Measurements from ENCODE around the gene CD163.
"Not testable (repeated sequence)": the region's sequence is repeated elsewhere in the genome, so short reads cannot be mapped to it uniquely, and the experiment has no call there.

CD163 gene

DNA sequence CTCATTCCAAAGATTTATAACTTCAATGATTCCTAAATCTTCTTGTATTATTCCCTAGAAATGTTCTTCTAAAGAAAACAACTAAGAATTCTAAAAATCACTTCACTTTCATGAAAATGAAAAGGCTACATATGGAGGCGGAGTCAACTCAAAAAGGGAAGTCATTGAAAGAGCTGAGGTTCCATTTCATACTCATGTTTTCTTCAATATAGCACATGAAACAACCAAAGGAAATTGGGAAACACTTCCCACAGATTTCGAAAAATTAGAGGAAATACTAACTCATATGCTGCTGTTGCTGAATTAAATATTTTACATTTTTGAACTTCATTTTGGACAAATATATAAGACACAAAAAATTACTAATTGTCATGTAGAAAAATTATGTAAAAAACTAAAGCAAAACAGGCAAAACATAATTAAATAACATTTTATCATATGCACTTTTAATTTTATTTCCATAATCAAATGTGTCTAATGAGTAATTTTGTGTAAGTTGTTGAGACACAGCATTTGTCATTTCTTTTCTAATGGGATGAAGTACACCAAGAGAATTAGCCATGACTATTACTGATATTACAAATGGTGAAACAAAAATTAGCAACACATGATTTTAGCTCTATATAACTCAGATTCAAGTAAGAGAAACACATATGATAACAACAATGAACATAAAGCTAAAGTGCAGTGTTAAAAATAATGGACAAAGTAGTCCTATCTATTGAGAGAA lies at the start of gene CD163:
Gene CD163 (minus strand): TSS at position 92 of the 730 bp plus-strand sequence. CDS start 87 bp downstream, at position 5.
- no peak for DNase-seq (ENCODE audit: low read depth)

DNA sequence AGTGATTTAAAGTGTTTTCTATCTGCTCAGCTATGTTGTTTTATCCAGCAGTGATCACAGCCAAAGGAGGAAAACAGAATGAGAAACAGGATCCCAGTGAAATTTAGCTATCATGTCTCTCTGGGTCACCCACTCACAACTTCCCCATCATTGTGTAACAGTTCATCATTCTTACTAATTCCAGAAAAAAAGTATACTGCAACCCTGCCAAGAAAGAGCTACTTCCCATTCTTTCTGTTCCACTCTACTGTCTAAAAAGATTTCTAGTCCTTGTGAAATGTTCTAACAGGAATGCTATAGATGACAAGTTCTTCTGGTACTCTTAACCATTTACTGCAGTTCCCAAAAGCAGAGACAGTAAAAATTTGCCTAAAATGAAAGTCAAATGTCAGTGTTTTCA lies 39.2 kb upstream of the CD163 start:
- DNase-seq (ENCODE audit: low read depth) = no peak

DNA sequence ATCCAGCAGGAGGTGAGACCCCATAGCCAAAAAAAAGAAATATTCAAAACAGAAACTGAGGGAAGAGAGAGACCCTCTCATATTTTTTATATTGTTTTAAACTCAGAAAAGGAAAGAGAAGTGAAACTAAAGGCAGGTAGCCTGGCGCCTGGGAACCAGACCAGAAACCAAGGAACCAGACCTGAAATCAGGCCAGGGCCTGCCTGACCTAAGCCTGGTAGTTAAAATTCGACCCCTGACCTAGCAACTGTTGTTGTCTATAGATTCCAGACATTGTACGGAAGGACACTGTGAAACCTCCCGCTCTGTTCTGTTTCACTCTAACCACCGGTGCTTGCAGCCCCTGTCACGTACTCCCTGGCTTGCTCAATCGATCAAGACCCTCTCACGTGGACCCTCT lies 38.5 kb upstream of the CD163 start:
- no peak for DNase-seq (ENCODE audit: low read depth)

DNA sequence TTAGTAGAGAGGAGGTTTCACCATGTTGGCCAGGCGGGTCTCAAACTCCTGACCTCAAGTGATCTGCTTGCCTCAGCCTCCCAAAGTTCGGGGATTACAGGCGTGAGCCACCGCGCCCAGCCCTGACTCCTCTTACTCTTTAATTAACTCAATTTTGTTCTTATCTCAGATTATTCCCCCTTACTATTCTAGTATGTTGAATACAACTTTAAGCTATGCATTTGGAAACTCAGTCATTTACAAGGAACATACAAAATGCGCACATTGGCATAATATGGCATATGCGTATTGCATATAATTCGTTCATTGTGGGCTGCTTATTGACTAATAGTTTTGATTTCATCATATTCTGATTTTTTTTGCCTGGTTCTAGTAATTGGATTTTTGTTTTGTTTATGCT lies 10.8 kb upstream of the CD163 start:
- no peak for DNase-seq (ENCODE audit: low read depth)

GRCh38 chr12:7512553-7512952 lies 9.0 kb upstream of the CD163 start:
- DNase-seq (ENCODE audit: low read depth) = no peak

DNA sequence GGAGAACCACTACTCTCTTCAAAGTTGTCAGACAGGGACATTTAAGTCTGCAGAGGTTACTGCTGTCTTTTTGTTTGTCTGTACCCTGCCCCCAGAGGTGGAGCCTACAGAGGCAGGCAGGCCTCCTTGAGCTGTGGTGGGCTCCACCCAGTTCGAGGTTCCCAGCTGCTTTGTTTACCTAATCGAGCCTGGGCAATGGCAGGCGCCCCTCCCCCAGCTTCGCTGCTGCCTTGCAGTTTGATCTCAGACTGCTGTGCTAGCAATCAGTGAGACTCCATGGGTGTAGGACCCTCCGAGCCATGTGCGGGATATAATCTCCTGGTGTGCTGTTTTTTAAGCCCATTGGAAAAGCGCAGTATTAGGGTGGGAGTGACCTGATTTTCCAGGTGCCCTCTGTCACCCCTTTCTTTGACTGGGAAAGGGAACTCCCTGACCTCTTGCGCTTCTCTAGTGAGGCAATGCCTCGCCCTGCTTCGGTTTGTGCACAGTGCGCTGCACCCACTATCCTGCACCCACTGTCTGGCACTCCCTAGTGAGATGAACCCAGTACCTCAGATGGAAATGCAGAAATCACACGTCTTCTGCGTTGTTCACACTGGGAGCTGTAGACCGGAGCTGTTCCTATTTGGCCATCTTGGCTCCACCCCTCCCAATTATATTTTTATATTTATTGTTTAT lies 6.4 kb upstream of the CD163 start:
- DNase-seq (ENCODE audit: low read depth) = not testable (repeated sequence)

DNA sequence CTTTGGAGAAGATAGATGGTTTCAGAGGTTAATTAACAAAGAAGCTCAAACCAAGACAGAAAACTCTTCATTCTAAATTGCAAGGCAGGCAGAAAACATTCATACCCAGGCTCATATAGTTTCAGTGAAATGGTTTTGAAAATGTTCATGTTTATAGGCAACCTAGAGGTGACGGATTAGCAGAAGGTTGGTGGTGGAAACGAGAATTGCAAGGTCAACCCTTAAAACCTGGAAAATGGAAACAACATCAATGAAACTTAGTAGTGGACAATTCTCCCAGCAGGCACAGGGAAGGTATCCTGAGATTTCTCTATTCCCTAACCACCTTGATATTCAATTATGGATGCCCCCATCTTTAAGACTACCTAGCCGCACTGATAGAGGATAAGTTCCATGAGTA lies 965 bp downstream of the CD163 start:
- no peak for DNase-seq (ENCODE audit: low read depth)

GRCh38 chr12:7501031-7501588 lies 2.5 kb downstream of the CD163 start:
- DNase-seq (ENCODE audit: low read depth) = no peak

- DNase-seq (ENCODE audit: low read depth) = no peak
Observed at GRCh38 chr12:7499636-7500035, 3.9 kb downstream of the CD163 start.

GRCh38 chr12:7498809-7499208 lies 4.8 kb downstream of the CD163 start:
- DNase-seq (ENCODE audit: low read depth) = no peak

DNA sequence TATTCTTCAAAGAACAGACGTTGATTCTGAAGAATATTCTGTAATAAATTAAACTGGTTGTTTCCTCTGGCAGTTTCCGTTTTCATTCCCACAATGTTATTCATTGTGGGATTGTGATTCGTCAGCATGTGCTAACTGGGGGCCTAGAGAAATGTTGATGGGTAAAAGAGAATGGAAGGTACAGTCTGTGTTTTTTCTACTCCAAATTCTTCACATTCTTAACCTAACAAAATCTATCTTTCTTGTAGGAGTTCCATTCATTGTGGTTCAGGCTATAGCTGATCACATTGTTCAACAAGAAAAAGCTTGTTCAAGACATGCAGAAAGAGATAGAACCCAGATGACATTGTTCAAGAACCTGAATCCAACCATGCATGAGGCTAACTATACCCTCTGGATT lies 5.9 kb downstream of the CD163 start:
- DNase-seq (ENCODE audit: low read depth) = no peak

DNA sequence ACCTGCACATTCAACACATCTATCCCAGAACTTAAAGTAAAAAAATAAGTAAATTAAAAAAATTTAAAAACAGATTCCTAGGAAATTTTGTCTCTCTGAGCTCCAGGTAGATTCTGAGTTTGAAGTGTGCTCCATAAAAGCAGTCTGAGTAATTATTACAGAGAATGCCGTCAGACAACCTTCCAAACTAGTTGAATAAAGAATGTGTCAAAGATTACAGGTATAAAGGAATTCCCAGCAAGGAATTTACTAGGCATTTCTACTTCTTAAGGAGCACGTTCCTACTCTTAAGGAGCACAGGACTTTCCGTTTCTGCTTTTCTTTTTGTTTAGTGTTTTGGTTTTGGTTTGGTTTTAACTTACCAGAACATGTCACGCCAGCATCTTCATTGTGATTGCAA lies 7.1 kb downstream of the CD163 start:
- no peak for DNase-seq (ENCODE audit: low read depth)

DNA sequence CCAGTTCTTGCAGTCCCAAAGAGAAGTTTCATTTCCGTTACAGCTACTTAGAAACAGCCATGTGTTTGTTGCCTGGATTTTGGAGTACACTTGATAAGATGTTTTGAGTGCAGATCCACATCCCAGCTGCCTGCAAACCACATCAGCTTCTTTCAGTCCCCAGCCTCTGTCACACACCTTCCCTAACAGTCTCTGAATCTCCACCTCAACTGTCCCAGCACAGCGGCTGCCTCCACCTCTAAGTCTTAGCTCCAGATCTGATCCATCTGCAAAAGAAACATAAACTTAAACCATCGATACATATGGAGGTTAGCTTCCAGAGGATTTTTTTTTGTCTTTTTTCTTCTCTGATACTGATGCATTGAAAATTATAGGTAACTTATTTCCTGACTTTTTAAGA lies 8.4 kb downstream of the CD163 start:
- DNase-seq (ENCODE audit: low read depth) = no peak

DNA sequence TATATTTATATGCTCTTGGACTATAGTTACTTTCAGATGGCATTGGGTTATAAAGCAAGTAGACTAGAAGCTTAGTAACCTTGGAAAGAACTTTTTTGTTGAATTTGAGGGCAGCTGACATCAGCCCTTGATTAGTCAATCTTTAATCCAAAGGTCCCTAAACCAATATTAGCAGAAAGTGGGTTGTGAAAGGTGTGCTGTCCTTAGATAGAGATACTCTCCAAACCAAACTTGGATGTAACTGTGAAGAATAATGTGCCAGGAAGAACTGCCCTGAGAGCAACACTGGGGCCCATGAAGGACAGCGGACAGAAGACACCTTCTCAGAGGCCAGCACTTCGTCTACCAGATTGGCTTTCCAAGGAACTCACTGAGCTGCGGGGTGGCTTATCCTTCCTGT lies 10.6 kb downstream of the CD163 start:
- no peak for DNase-seq (ENCODE audit: low read depth)

DNA sequence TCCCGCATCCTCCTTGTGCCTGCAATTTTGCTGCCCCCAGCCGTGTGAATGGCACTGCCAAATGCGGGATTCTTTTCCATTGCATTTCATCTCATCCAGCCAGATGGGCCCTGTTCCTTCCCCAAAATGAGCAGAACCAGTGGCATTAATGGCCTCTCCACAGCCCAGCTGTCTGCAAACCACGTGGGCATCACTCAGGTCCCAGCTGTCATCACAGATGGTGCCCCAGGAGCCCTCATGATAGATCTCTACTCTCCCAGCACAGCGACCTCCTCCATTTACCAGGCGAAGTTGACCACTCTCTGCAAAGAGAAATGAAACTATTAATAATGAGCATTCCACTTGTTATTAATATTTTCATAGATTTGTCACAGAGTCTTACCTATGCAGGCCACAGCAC lies 17.1 kb downstream of the CD163 start:
- no peak for DNase-seq (ENCODE audit: low read depth)

- no peak for DNase-seq (ENCODE audit: low read depth)
Observed at GRCh38 chr12:7485095-7485494, 18.5 kb downstream of the CD163 start.

DNA sequence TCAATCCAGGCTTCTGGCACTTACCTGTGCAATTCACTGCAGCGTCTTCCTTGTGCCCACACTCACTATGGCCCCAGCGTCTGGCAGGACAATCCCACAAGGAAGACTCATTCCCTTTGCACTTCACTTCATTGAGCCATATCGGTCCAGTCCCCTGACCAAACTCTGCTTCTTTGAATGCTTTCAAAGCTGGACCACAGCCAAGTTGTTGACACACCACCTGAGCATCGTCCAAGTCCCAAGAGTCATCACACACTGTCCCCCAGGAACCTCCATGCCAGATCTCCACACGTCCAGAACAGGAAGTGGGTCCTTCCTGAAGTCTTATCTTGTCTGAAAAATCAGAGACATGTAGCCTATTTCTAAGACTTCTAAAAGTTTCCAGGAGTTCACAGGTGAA lies 20.2 kb downstream of the CD163 start:
- DNase-seq (ENCODE audit: low read depth) = no peak

- DNase-seq (ENCODE audit: low read depth) = no peak
Observed at GRCh38 chr12:7479771-7480170, 23.8 kb downstream of the CD163 start.

DNA sequence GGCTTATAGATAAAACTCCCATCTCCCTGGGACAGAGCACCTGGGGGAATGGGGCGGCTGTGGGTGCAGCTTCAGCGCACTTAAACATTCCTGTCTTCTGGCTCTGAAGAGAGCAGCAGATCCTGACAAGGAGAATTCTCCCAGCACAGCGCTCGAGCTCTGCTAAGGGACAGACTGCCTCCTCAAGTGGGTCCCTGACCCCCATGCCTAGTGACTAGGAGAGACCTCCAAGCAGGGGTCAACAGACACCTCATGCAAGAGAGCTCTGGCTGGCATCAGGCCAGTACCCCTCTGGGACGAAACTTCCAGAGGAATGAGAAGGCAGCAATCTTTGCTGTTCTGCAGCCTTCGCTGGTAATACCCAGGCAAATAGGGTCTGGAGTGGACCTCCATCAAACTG lies 31.5 kb downstream of the CD163 start:
- DNase-seq (ENCODE audit: low read depth) = no peak

GRCh38 chr12:7460375-7461259 lies 43.0 kb downstream of the CD163 start:
- peak; percentile 38 for DNase-seq (ENCODE audit: low read depth)

- DNase-seq (ENCODE audit: low read depth) = no peak
Observed at GRCh38 chr12:7459973-7460372, 43.6 kb downstream of the CD163 start.

DNA sequence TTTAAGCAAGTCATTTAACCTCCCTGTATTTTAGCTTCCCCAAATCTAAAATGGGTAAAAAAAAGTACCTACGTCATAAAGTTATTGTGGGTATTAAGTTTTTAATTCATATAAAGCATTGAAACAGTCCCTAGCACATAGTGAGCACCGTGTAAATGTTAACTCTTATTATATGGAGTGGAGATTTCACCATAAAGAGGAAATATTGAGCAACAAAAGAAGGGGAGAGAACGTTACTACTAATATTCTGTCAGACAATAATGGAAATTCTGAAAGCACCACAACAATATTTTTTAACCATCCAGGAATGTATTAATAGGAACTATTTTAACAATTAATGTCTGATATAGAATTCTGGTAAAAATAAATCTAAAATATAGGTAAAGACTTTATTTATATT lies 51.8 kb downstream of the CD163 start:
- no peak for DNase-seq (ENCODE audit: low read depth)

- no peak for DNase-seq (ENCODE audit: low read depth)
Observed at GRCh38 chr12:7450667-7451066, 52.9 kb downstream of the CD163 start.
